ENCODE results near the gene STXBP5. TPM values are rescaled to one million over a fixed set of nuclear protein-coding genes. Genes with fewer than 3 reads are reported as not detected.

The STXBP5 gene
- total RNA-seq, 1 donor = 144 TPM

GRCh38 chr6:147173140-147173539, 31.1 kb upstream of the STXBP5 start:
- TF ChIP-seq CTCF (IDR thresholded peaks at IDR 0.05; ENCODE audit: extremely low read depth, low read depth, low read length) = no peak
- DNase-seq (ENCODE audit: insufficient read length, low spot score, missing footprints) = no peak
- H3K9me3 ChIP-seq (ENCODE audit: low read depth, low read length) = no peaks in the 10 kb centered on the region
- H3K4me3 ChIP-seq (ENCODE audit: insufficient read depth, low read length) = no peak overlapping the region
- H3K79me2 ChIP-seq (ENCODE audit: insufficient read depth, low read length) = no peaks in the 10 kb centered on the region
- H2AFZ ChIP-seq (ENCODE audit: low read length) = no peak overlapping the region
- H3K27me3 ChIP-seq (ENCODE audit: insufficient read depth, low read length) = no peaks in the 10 kb centered on the region
- no peak overlapping the region for H3K4me2 ChIP-seq (ENCODE audit: insufficient read depth, low read length)
- no peak overlapping the region for H3K27ac ChIP-seq (ENCODE audit: low read depth, low read length)
- no peaks in the 10 kb centered on the region for H3K36me3 ChIP-seq (ENCODE audit: insufficient read depth, low read length)
- peaks cover 26% of the 10 kb centered on the region for H3K4me1 ChIP-seq (ENCODE audit: insufficient read depth, low read length)
- H4K20me1 ChIP-seq (ENCODE audit: insufficient read depth, low read length) = no peaks in the 10 kb centered on the region

DNA sequence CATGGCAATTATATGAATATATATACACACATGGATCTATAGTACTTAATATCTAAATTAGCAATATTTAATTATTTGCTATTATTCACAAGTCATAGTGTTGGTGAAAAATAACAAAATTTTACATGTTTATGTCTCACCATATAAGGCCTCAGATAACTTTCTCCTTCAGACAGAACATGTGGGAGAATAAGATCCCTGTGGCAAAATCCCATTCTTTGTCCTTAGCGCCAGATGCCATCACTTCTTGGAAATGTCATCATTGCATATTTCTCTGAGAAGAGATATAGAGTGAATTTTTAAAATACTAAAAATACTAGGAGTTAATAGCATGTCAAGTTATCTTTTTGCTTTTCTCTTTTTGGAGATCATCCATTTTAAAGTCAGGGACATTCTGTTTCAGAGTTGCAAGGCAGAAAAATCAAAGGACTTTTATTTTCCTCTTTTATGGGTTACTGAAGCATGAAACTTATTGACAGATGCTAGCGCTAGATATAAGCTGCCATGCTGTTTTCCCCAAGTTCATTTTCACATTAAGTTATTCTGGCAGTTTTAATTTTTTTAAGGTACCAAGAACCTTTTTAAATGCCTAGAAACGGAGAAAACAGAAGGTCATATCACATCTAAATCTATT, 30.4 kb upstream of the STXBP5 start:
- H3K27ac ChIP-seq (ENCODE audit: low read depth, low read length) = no peak overlapping the region
- no peaks in the 10 kb centered on the region for H3K36me3 ChIP-seq (ENCODE audit: insufficient read depth, low read length)
- no peaks in the 10 kb centered on the region for H4K20me1 ChIP-seq (ENCODE audit: insufficient read depth, low read length)
- H3K4me3 ChIP-seq (ENCODE audit: insufficient read depth, low read length) = no peak overlapping the region
- no peak for TF ChIP-seq CTCF (IDR thresholded peaks at IDR 0.05; ENCODE audit: extremely low read depth, low read depth, low read length)
- H2AFZ ChIP-seq (ENCODE audit: low read length) = no peak overlapping the region
- H3K9me3 ChIP-seq (ENCODE audit: low read depth, low read length) = no peaks in the 10 kb centered on the region
- DNase-seq (ENCODE audit: insufficient read length, low spot score, missing footprints) = no peak
- peaks cover 22% of the 10 kb centered on the region for H3K4me1 ChIP-seq (ENCODE audit: insufficient read depth, low read length)
- H3K79me2 ChIP-seq (ENCODE audit: insufficient read depth, low read length) = no peaks in the 10 kb centered on the region
- no peaks in the 10 kb centered on the region for H3K27me3 ChIP-seq (ENCODE audit: insufficient read depth, low read length)
- H3K4me2 ChIP-seq (ENCODE audit: insufficient read depth, low read length) = no peak overlapping the region

GRCh38 chr6:147176795-147177194, 27.4 kb upstream of the STXBP5 start:
- Histone ChIP-seq H3K36me3 (ENCODE audit: insufficient read depth, low read length) (no peaks in the 10 kb centered on the region), H3K4me1 (ENCODE audit: insufficient read depth, low read length) (peaks cover 5% of the 10 kb centered on the region), H4K20me1 (ENCODE audit: insufficient read depth, low read length) (no peaks in the 10 kb centered on the region), H3K9me3 (ENCODE audit: low read depth, low read length) (no peaks in the 10 kb centered on the region), H3K4me3 (ENCODE audit: insufficient read depth, low read length) (no peak overlapping the region), H3K4me2 (ENCODE audit: insufficient read depth, low read length) (no peak overlapping the region), H3K27ac (ENCODE audit: low read depth, low read length) (no peak overlapping the region), H3K79me2 (ENCODE audit: insufficient read depth, low read length) (no peaks in the 10 kb centered on the region), H2AFZ (ENCODE audit: low read length) (no peak overlapping the region), H3K27me3 (ENCODE audit: insufficient read depth, low read length) (no peaks in the 10 kb centered on the region)
- DNase-seq (ENCODE audit: insufficient read length, low spot score, missing footprints) = no peak
- no peak for TF ChIP-seq CTCF (IDR thresholded peaks at IDR 0.05; ENCODE audit: extremely low read depth, low read depth, low read length)

DNA sequence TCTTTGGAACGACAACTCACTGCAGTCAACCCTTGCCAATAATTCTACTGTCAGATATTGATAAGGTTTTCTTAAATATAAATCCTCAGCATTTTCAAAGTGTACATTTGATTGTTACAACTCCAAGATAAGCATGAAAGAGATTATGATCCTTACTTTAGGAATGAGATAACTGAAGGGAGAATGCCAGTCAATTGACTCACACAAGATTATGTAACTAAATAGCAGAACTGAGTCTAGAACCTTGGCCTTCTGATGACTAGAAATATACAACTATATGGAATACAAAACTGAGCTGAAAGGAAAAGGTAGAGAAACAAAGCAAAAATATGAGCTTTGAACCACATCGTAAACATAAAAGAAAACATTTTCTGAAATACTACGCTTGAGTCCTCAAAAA, 26.9 kb upstream of the STXBP5 start:
- DNase-seq (ENCODE audit: insufficient read length, low spot score, missing footprints) = no peak
- Histone ChIP-seq H3K4me1 (ENCODE audit: insufficient read depth, low read length) (peaks cover 5% of the 10 kb centered on the region), H3K4me3 (ENCODE audit: insufficient read depth, low read length) (no peak overlapping the region), H3K9me3 (ENCODE audit: low read depth, low read length) (no peaks in the 10 kb centered on the region), H3K27me3 (ENCODE audit: insufficient read depth, low read length) (no peaks in the 10 kb centered on the region), H3K79me2 (ENCODE audit: insufficient read depth, low read length) (no peaks in the 10 kb centered on the region), H2AFZ (ENCODE audit: low read length) (no peak overlapping the region), H3K36me3 (ENCODE audit: insufficient read depth, low read length) (no peaks in the 10 kb centered on the region), H3K27ac (ENCODE audit: low read depth, low read length) (no peak overlapping the region), H4K20me1 (ENCODE audit: insufficient read depth, low read length) (no peaks in the 10 kb centered on the region), H3K4me2 (ENCODE audit: insufficient read depth, low read length) (no peak overlapping the region)
- TF ChIP-seq CTCF (IDR thresholded peaks at IDR 0.05; ENCODE audit: extremely low read depth, low read depth, low read length) = no peak

Data from osteoblast (primary cell).